ENCODE results near the gene MRPL27. TPM values are rescaled to one million over a fixed set of nuclear protein-coding genes. Genes with fewer than 3 reads are reported as not detected.

MRPL27 gene
- total RNA-seq, 1 experiment from 2014 or later: 106 TPM

DNA sequence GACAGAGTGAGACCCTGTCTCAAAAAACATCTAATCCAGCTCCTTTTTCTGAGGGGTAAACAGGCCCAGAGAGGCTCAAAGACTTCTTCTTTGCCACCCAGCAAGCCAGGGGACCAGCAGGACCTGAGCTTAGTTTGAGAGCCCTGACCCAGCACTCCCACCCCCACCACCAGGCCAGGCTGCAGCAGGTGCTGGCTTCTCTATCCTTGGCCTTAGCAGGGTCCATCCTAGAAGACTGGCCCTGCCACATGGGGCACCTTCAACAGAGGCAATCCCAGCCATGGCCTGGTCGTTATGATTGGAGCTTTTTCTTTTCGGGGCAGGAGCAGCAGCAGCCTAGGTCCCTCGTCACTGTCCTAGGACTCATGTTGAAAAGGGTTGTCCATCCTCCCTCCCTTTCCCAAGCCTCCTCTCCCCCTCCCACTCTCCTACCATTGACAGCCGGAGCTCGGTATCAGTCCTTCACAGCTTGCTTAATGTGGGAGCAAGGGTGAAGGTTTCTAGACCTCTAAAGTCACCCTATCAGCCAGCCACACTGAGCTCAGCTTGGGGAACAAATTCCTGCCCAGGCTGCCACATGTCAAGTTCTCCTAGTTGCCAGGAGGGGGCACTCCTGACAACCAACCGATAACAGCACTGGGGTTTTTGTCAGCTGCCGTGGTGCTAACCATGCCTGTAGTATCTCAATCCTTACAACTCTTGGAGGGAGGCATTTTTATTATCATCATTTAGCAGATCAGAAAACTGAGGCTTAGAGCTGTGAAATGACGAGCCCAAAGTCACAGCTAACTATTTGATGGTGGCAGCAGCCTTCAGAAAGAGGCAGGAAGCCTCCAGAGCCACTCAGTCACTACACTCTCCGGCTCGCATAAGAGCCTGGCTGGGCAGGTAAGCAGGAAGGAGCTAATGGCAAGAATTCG lies 11.2 kb downstream of the MRPL27 start:
- peak; percentile 60 for DNase-seq (ENCODE audit: low read depth, low spot score)
- intact Hi-C loops (cut with micrococcal nuclease): loop anchor here (1.0 kb wide), 1 partner anchor 117 kb away; no protein-coding TSS in a partner anchor
- ChIA-PET RAD21 (ENCODE audit: low non-redundant PET in 1 of 2, low total read pairs in 2 of 2, uncharacterized antibody in 2 of 2, unreplicated experiment in 2 of 2) (interaction anchor here (0.6 to 0.9 kb wide), 3 partner anchors 118 to 761 kb away, joined by 3 to 7 read pairs (median 6); partner anchors contain the start of gene COL1A1 (in 1 of the 2)), CTCF (interaction anchor here (0.7 to 3.6 kb wide), 20 partner anchors 10 to 480 kb away, joined by 3 to 33 read pairs (median 4); partner anchors contain the start of genes EME1, EPN3, LRRC59 and MRPL27), POLR2A (interaction anchor here (0.9 to 2.7 kb wide), 7 partner anchors 10 to 117 kb away, joined by 3 to 12 read pairs (median 5); partner anchors contain the start of genes LRRC59, MRPL27, RSAD1 and XYLT2)
- peaks cover 30 to 39% of the 10 kb centered on the region in 2 experiments; a peak in 3 of 4 replicates for H3K36me3 ChIP-seq (ENCODE audit: control insufficient read depth in 1 of 2, insufficient read depth in 2 of 2, low read length in 2 of 2)
- no peaks in the 10 kb centered on the region for H3K9me3 ChIP-seq (ENCODE audit: control insufficient read depth in 1 of 2, insufficient read depth in 1 of 2, low read depth in 1 of 2, low read length in 2 of 2)
- peak overlapping the region; percentile 16 for H3K27ac ChIP-seq (ENCODE audit: low read depth, low read length)
- peaks cover 3 to 8% of the 10 kb centered on the region in 2 experiments; a peak in 2 of 4 replicates for H3K4me1 ChIP-seq (ENCODE audit: control insufficient read depth in 1 of 2, insufficient read depth in 2 of 2, low read length in 2 of 2)
- H2AFZ ChIP-seq (ENCODE audit: low read depth, low read length, poor library complexity, severe bottlenecking): no peak overlapping the region
- no peak overlapping the region for H3K4me2 ChIP-seq (ENCODE audit: low read length)
- no peak for TF ChIP-seq CBX3 (IDR thresholded peaks at IDR 0.05; ENCODE audit: low read depth)
- TF ChIP-seq, protein P1, sequence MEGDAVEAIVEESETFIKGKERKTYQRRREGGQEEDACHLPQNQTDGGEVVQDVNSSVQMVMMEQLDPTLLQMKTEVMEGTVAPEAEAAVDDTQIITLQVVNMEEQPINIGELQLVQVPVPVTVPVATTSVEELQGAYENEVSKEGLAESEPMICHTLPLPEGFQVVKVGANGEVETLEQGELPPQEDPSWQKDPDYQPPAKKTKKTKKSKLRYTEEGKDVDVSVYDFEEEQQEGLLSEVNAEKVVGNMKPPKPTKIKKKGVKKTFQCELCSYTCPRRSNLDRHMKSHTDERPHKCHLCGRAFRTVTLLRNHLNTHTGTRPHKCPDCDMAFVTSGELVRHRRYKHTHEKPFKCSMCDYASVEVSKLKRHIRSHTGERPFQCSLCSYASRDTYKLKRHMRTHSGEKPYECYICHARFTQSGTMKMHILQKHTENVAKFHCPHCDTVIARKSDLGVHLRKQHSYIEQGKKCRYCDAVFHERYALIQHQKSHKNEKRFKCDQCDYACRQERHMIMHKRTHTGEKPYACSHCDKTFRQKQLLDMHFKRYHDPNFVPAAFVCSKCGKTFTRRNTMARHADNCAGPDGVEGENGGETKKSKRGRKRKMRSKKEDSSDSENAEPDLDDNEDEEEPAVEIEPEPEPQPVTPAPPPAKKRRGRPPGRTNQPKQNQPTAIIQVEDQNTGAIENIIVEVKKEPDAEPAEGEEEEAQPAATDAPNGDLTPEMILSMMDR (IDR thresholded peaks at IDR 0.05 in 2 of 3, conservative IDR thresholded peaks at IDR 0.05 in 1 of 3; ENCODE audit: borderline replicate concordance in 1 of 3, insufficient read depth in 1 of 3, low read depth in 2 of 3, low read length in 2 of 3): peak; percentile 87 to 97 (median 94)
- no peak for TF ChIP-seq FOSL1 (IDR thresholded peaks at IDR 0.05; ENCODE audit: low read depth)
- TF ChIP-seq YY1 (IDR thresholded peaks at IDR 0.05; ENCODE audit: extremely low read depth, insufficient replicate concordance, low read depth, low read length): peak; percentile 37
- TF ChIP-seq SRF (IDR thresholded peaks at IDR 0.05; ENCODE audit: low read depth): no peak
- no peak overlapping the region for H3K9ac ChIP-seq (ENCODE audit: low read length)
- peak; percentile 83 for ATAC-seq
- no peaks in the 10 kb centered on the region for H3K79me2 ChIP-seq (ENCODE audit: insufficient read depth, low read length)
- BruUV-seq (replicated peaks): no TSS peak
- no peaks in the 10 kb centered on the region for H4K20me1 ChIP-seq (ENCODE audit: insufficient read depth)
- H3K4me3 ChIP-seq (replicated peaks in 1 of 2; ENCODE audit: low read depth in 1 of 2, low read length in 2 of 2): no peak overlapping the region
- no peaks in the 10 kb centered on the region for H3K9me2 ChIP-seq (ENCODE audit: insufficient read depth)
- no peaks in the 10 kb centered on the region for H3K27me3 ChIP-seq (ENCODE audit: insufficient read depth, low read length)

All from HCT116 (cell line).